Muscle layer of colon (tissue), 2 donors: Measurements from ENCODE around the gene ENPP6.

ENCODE experiments used
- H3K27ac ChIP-seq: one replicate; pipeline ENCODE4 v1.7.0; 2013; ENCODE audit warnings: low read depth, mild to moderate bottlenecking, low read length, moderate library complexity
- H3K27me3 ChIP-seq, 2 donors: one replicate each; pipeline ENCODE4 v1.7.0; 2013; ENCODE audit warnings: low read length in 2 of 2, mild to moderate bottlenecking in 2 of 2; ENCODE audit not compliant: insufficient read depth in 2 of 2, control insufficient read depth in 1 of 2
- H3K36me3 ChIP-seq: one replicate; pipeline ENCODE4 v1.7.0; 2013; ENCODE audit warnings: mild to moderate bottlenecking, low read length; ENCODE audit not compliant: insufficient read depth
- H3K4me1 ChIP-seq: one replicate; pipeline ENCODE4 v1.7.0; 2013; ENCODE audit warnings: mild to moderate bottlenecking, low read length; ENCODE audit not compliant: insufficient read depth
- H3K4me3 ChIP-seq, 2 donors: one replicate each; pipeline ENCODE4 v1.7.0; 2013; ENCODE audit warnings: low read length in 2 of 2, low read depth in 1 of 2, mild to moderate bottlenecking in 1 of 2, moderate library complexity in 1 of 2
- H3K9ac ChIP-seq: one replicate; pipeline ENCODE4 v1.7.0; 2013; ENCODE audit warnings: low read length
- H3K9me3 ChIP-seq: one replicate; pipeline ENCODE4 v1.7.0; 2013; ENCODE audit warnings: mild to moderate bottlenecking, low read length
- donor health status: abdominal sarcoma.
- donor health status: Adenocarcinoma of cecum.

The ENPP6 gene

DNA sequence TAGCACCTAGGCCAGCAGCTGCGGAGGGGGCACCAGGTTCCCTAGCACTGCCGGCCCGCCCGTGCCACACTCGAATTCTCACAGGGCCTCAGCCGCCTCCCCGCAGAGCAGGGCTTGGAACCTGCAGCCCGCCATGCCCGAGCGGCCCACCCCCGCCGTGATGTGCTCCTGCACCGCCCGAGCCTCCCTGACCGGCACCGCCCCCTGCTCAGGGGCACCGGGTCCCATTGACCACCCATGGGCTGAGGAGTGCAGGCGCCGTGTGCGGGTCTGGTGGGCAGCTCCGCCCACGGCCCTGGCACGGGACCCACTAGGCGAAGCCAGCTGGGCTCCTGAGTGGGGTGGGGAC, 35.4 kb upstream of the ENPP6 start:
- Histone ChIP-seq H3K9ac (no peak overlapping the region), H3K9me3 (no peaks in the 10 kb centered on the region), H3K27ac (no peak overlapping the region), H3K4me1 (no peaks in the 10 kb centered on the region), H3K27me3 (no peaks in the 10 kb centered on the region), H3K36me3 (no peaks in the 10 kb centered on the region), H3K4me3 (no peak overlapping the region)

DNA sequence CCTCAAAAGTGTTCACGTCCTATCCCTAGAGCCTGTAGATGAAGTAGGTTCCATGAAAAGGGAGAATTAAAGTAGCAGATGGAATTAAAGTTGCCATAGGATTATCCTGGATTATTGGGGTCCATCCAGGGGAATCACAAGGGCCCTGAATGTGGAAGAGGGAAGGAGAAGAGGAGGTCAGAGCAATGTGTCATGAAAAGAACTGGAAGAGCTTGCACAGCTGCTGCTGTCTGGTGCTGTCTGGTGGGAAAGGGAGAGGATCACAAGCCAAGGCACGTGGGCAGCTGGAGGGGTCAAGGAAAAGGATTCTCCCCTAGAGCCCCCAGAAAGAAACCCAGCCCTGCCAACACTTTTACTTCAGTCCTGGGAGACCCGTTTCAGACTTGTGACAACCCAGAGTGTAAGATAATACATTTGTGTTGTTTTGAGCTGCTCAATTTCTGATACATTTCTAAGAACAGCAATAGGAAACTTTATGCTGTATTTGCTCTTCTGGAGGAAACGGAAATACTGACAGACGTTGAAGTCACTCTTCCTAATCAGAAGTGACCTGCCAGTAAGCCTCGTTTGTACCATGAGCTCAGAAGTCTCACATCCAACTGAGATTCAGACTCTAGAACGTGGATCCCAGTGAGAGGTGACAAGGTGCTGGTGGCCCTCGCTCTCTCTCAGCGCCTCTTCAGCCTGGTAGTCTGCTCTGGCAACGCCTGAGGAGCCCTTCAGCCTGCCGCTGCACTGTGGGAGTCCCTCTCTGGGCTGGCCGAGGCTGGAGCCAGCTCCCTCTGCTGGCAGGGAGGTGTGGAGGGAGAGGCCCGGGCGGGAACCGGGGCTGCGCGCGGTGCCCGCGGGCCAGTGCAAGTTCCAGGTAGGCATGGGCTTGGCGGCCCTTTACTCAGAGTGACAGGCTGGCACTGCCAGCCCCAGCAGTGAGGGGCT, 34.7 kb upstream of the ENPP6 start:
- Histone ChIP-seq H3K9me3 (no peaks in the 10 kb centered on the region), H3K4me3 (no peak overlapping the region), H3K27me3 (no peaks in the 10 kb centered on the region), H3K4me1 (no peaks in the 10 kb centered on the region), H3K36me3 (no peaks in the 10 kb centered on the region), H3K27ac (no peak overlapping the region), H3K9ac (no peak overlapping the region)

DNA sequence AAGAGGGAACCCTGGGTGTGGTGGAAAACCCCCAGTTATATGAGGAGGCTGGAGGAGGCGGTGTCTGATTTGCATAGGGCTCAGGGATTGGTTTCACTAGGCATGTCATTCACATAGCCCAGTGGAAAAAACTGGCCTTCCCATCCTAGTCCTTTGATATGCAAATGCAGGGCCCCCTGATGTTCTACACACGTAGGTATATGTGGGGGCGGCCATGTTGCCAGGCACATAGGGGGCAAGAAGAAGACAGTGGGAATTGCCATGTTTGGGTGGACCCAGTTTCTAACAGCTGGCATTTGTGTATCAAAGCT, 34.0 kb upstream of the ENPP6 start:
- Histone ChIP-seq H3K27ac (no peak overlapping the region), H3K36me3 (no peaks in the 10 kb centered on the region), H3K4me1 (no peaks in the 10 kb centered on the region), H3K4me3 (no peak overlapping the region), H3K9me3 (no peaks in the 10 kb centered on the region), H3K27me3 (no peaks in the 10 kb centered on the region), H3K9ac (no peak overlapping the region)

DNA sequence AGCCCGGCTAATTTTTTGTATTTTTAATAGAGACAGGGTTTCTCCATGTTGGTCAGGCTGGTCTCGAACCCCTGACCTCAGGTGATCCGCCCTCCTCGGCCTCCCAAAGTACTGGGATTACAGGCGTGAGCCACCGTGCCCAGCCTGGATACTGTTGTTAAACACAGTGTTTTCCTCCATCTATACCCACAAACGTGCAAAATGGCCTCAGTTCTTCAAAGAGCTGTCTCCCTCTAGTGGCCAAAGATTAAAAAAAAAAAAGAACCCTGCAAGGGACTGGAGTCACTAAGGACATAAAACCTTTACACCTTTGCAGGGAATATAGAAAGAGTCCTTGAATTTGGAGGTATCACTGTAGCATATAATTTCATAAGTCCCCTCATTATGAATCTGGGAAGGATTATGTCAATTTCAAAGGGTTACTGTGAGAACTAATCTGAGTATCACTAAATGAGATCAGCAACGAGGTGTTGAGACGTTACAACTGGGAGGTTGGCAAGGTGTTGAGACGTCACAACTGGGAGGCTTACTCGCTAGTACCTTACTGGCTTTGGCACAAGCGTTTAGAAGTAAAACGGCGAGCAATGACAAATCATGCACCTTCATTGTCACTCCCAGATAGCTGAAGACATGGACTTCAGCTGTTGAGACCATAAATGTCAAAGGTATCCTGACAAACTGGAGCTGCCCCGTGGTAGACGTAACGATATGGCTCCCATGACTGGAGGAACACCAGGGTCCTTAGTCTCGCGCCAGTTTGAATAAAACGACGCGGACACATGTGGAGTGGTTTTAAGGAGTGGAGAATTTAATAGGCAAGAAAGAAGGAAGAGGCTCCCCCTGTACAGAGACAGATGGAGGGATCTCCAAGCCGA, 33.4 kb upstream of the ENPP6 start:
- Histone ChIP-seq H3K4me1 (no peaks in the 10 kb centered on the region), H3K4me3 (no peak overlapping the region), H3K9ac (no peak overlapping the region), H3K27me3 (no peaks in the 10 kb centered on the region), H3K9me3 (no peaks in the 10 kb centered on the region), H3K27ac (no peak overlapping the region), H3K36me3 (no peaks in the 10 kb centered on the region)

DNA sequence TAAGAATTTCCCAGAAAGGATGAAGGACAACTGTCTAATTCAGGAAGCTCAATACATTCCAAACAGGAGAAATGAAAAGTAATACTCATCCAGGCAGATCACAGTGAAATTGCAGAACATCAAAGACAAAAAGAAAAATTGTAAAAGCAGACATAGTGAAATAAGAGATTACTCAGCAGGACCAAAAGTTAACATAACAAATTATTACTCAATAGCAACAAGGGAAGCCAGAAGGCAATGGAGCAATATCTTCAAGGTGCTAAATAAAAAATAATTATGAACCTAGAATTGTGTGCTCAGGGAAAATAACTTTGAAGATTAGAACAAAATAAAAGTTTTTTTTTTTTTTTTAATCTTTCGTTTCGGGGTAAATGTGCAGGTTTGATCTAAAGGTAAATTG, 30.5 kb upstream of the ENPP6 start:
- Histone ChIP-seq H3K9me3 (no peaks in the 10 kb centered on the region), H3K4me3 (no peak overlapping the region), H3K4me1 (no peaks in the 10 kb centered on the region)

DNA sequence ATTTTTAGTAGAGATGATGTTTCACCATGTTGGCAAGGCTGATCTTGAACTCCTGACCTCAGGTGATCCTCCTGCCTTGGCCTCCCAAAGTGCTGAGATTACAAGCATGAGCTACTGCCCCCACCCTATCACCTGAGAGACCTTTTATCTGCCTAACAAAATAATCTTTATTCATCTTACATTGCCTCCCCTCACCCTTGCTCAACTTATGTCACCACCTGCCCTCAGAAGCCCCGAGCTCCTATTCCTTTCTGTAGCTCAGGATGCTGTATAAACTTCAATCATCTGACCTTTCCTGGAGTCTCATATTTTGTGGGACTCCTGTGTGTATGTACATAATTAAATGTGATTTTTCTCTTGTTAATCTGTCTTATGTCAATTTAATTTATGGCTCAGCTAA, 29.7 kb upstream of the ENPP6 start:
- Histone ChIP-seq H3K9ac (no peak overlapping the region), H3K4me1 (no peaks in the 10 kb centered on the region), H3K9me3 (no peaks in the 10 kb centered on the region), H3K36me3 (no peaks in the 10 kb centered on the region), H3K4me3 (no peak overlapping the region), H3K27me3 (no peaks in the 10 kb centered on the region), H3K27ac (no peak overlapping the region)

More for the DNA sequence above, 30.5 kb upstream of the ENPP6 start:
- Histone ChIP-seq H3K27me3 (no peaks in the 10 kb centered on the region), H3K9ac (no peak overlapping the region), H3K36me3 (no peaks in the 10 kb centered on the region), H3K27ac (no peak overlapping the region)

DNA sequence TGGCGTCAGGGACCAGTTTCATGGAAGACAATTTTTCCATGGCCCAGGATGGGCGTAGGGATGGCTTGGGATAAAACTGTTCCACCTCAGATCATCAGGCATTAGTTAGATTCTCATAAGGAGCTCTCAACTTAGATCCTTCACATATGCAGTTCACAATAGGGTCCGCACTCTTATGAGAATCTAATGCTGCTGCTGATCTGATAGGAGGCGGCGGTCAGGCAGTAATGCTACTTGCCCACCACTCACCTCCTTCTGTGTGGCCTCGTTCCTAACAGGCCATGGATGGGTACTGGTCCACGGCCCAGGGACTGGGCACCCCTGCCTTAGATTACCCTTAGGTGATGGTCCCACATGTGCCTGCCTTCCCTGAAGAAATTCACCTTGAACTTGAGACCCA, 28.8 kb upstream of the ENPP6 start:
- Histone ChIP-seq H3K27ac (no peak overlapping the region), H3K36me3 (no peaks in the 10 kb centered on the region), H3K4me1 (no peaks in the 10 kb centered on the region), H3K4me3 (no peak overlapping the region), H3K9me3 (no peaks in the 10 kb centered on the region), H3K27me3 (no peaks in the 10 kb centered on the region), H3K9ac (no peak overlapping the region)

DNA sequence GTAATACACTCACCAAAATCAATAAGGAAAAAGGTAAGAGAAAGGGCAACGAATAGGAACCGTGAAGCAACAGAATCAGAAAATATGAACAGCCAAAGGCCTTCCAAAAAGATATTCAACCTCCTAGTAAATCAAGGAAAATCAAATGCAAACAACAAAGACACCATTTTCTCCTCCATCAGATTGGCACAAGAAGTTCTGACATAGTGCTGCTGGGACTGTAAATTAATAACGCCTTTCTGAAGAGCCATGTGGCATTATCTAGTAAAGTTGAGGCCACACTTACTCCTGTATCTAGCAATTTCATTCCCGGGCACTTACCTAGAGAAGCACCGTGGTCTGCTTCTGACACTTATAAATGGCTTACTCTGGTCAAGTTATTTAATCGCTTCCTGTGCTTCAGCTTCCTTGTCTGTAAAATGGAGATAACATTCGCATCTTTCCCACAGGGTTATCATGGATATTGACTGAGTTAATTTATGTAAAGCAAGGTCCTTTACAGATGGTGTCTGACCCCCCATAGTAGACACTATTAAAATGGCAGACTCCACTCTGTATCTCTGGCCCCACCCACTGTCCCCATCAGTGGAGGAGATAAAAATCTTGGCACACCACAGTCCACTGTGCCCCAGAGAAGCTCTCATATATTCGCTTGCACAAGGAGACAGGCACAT, 20.5 kb upstream of the ENPP6 start:
- Histone ChIP-seq H3K9ac (no peak overlapping the region), H3K9me3 (no peaks in the 10 kb centered on the region), H3K4me3 (no peak overlapping the region), H3K4me1 (no peaks in the 10 kb centered on the region), H3K27me3 (no peaks in the 10 kb centered on the region), H3K27ac (no peak overlapping the region), H3K36me3 (no peaks in the 10 kb centered on the region)

DNA sequence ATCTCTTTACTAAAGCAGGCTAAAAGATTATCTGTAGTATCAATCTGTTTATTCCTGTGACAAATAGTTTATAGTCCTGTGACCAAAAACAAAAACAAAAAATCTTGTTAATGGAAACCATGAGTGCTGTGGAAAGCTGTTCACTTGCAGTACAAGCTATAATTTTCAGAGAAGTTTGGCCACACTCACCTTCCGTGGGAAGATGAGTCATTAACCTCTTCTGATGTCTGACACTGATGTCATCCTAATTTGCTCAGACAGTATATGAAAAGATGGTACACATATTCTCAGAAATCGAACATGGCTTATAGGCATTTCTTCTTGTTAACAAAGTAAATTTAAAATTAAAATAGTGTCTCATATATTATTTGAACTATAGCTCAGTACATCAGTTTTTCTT, 19.9 kb upstream of the ENPP6 start:
- Histone ChIP-seq H3K27ac (no peak overlapping the region), H3K36me3 (no peaks in the 10 kb centered on the region), H3K4me1 (no peaks in the 10 kb centered on the region), H3K27me3 (no peaks in the 10 kb centered on the region), H3K9me3 (no peaks in the 10 kb centered on the region), H3K4me3 (no peak overlapping the region), H3K9ac (no peak overlapping the region)

DNA sequence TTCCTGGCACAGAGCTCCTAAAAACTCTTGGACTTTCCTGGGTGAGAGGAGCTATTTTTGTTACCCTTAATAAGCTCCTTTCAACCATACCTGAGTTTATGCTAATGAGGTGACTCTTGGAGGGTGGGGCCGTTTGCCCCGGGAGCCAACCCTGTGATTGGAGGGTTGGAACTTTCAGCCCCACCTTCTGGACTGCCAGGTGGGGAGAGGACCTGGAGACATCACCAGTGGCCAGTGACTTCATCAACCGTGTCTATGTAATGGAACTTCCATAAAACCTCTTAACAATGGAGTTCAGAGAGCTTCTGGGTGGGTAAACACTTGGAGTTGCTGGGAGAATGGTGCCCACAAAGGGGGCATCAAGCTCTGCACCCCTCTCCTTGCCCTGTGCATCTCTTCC, 17.9 kb upstream of the ENPP6 start:
- no peak overlapping the region for H3K9ac ChIP-seq

DNA sequence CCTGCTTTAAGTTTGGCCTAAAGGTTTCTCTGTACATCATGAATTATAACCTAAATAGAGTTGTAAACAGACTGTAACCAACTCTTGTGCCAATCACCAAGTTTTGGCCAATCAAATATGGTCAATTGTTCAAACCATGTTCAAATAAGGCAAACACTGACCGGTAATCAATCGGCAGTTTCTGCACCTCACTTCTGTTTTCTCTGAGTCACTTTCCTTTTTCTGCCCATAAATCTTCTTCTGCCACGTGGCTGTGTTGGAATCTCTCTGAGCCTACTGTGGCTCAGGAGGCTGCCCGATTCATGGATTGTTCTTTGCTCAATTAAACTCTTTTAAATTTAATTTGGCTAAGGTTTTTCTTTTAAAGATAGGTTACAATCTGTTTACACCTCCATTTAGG, 16.5 kb upstream of the ENPP6 start:
- no peaks in the 10 kb centered on the region for H3K36me3 ChIP-seq
- H3K27me3 ChIP-seq = no peaks in the 10 kb centered on the region
- no peak overlapping the region for H3K4me3 ChIP-seq
- no peak overlapping the region for H3K9ac ChIP-seq
- no peaks in the 10 kb centered on the region for H3K9me3 ChIP-seq
- no peak overlapping the region for H3K27ac ChIP-seq
- no peaks in the 10 kb centered on the region for H3K4me1 ChIP-seq

More for the DNA sequence above, 17.9 kb upstream of the ENPP6 start:
- no peak overlapping the region for H3K27ac ChIP-seq
- H3K27me3 ChIP-seq = no peaks in the 10 kb centered on the region
- no peaks in the 10 kb centered on the region for H3K36me3 ChIP-seq
- H3K4me3 ChIP-seq = no peak overlapping the region
- no peaks in the 10 kb centered on the region for H3K9me3 ChIP-seq
- no peaks in the 10 kb centered on the region for H3K4me1 ChIP-seq
